HepG2 (cell line): Measurements from ENCODE around the gene P3R3URF. TPM values are rescaled to one million over a fixed set of nuclear protein-coding genes. Genes with fewer than 3 reads are reported as not detected.

Experiments
- ATAC-seq: fragments of 200-7000 bp; cut with Tn5 transposase; 3 replicates; pipeline ENCODE4 v1.9.1; 2020; ENCODE audit warnings: mild to moderate bottlenecking, moderate library complexity
- BruUV-seq: library from RNA; stranded (reverse); fragments of 400-500 nt; replicated peaks from 2 replicates; lab custom pipeline; 2021; lab: Mats Ljungman, UMichigan
- CTCF ChIA-PET: fragments of 300-600 bp; formaldehyde crosslinking; extraction: SDS; loops from one replicate; lab custom pipeline; 2021; ENCODE audit warnings: low total read pairs, inconsistent platforms, low intra/inter-chr PET ratio; lab: Yijun Ruan, JAX
- POLR2A ChIA-PET: fragments of 350-600 bp; sonication (Branson Sonifier 250); formaldehyde crosslinking; loops from one replicate; lab custom pipeline; 2020; ENCODE audit warnings: antibody characterized with exemption, inconsistent platforms; lab: Yijun Ruan, JAX
- DNase-seq: peaks from one replicate; pipeline ENCODE4 v3.0.0-alpha.2; 2015; ENCODE audit warnings: low spot score
- FAIRE-seq: peaks from 3 replicates; lab custom pipeline; 2011; peaks lifted over from hg19 to GRCh38; lab: Jason Lieb, UNC
- H2AFZ ChIP-seq: one replicate; pipeline ENCODE4 v1.6.1; 2011; ENCODE audit warnings: low read length, inconsistent platforms
- H3K27ac ChIP-seq: fragments of 300-600 bp; 3 replicates; pipeline ENCODE4 v1.8.0; 2011; ENCODE audit warnings: mixed run types, mild to moderate bottlenecking, mixed read lengths, low read length, inconsistent platforms; ENCODE audit not compliant: insufficient read depth; ENCODE audit errors: extremely low read length
- H3K27me3 ChIP-seq, 2 experiments: fragments of 200-600 bp in 1 of 2; 2 replicates in 1 of 2; 3 replicates in 1 of 2; pipeline versions ENCODE4 v1.6.0 to v1.8.0; 2011; ENCODE audit warnings: low read length in 2 of 2, mild to moderate bottlenecking in 2 of 2, moderate library complexity in 2 of 2, inconsistent platforms in 1 of 2; ENCODE audit not compliant: insufficient read depth in 2 of 2, control insufficient read depth in 1 of 2
- H3K36me3 ChIP-seq, 2 experiments: fragments of 200-600 bp in 1 of 2; replicated peaks in 1 of 2; 2 replicates in 1 of 2; 3 replicates in 1 of 2; pipeline versions ENCODE4 v1.5.1 to v1.8.0; 2011; ENCODE audit warnings: low read length in 2 of 2, inconsistent platforms in 1 of 2; ENCODE audit not compliant: insufficient read depth in 2 of 2, control insufficient read depth in 1 of 2
- H3K4me1 ChIP-seq: 2 replicates; pipeline ENCODE4 v1.5.1; 2012; ENCODE audit warnings: low read length, inconsistent platforms; ENCODE audit not compliant: insufficient read depth
- H3K4me2 ChIP-seq: 2 replicates; pipeline ENCODE4 v1.6.0; 2011; ENCODE audit warnings: low read depth, low read length, inconsistent platforms
- H3K4me3 ChIP-seq, 3 experiments: fragments of 200-600 bp in 1 of 3; sonication (generic), shearing (Covaris generic) in 1 of 3; replicated peaks in 1 of 3; 2 replicates each; pipeline ENCODE4 v1.5.1; 2011 to 2016; ENCODE audit warnings: low read length in 3 of 3, inconsistent platforms in 2 of 3, low read depth in 2 of 3, mild to moderate bottlenecking in 2 of 3, control low read depth in 1 of 3, mixed read lengths in 1 of 3; ENCODE audit not compliant: insufficient read depth in 1 of 3
- H3K79me2 ChIP-seq: one replicate; pipeline ENCODE4 v1.6.1; 2011; ENCODE audit warnings: low read length, inconsistent platforms; ENCODE audit not compliant: insufficient read depth
- H3K9ac ChIP-seq: 2 replicates; pipeline ENCODE4 v1.6.0; 2011; ENCODE audit warnings: mild to moderate bottlenecking, low read depth, low read length, inconsistent platforms; ENCODE audit not compliant: insufficient read depth
- H3K9me3 ChIP-seq: 2 replicates; pipeline ENCODE4 v1.5.1; 2012; ENCODE audit warnings: mild to moderate bottlenecking, low read length
- H4K20me1 ChIP-seq: 2 replicates; pipeline ENCODE4 v1.6.0; 2011; ENCODE audit warnings: inconsistent platforms, mild to moderate bottlenecking, low read length, moderate library complexity; ENCODE audit not compliant: insufficient read depth
- AGO2 ChIP-seq: fragments of 200-400 bp; formaldehyde crosslinking; optimal IDR thresholded peaks from 2 replicates; pipeline ENCODE3; 2017; ENCODE audit warnings: mild to moderate bottlenecking, low read depth, low read length, moderate library complexity
- DBP ChIP-seq: sonication (generic); formaldehyde crosslinking; IDR thresholded peaks from 2 replicates; pipeline ENCODE4 v1.4.0; 2020; ENCODE audit warnings: missing genetic modification reagents; ENCODE audit errors: not compliant biosample characterization
- DPF2 ChIP-seq: sonication (generic); formaldehyde crosslinking; IDR thresholded peaks from 2 replicates; pipeline ENCODE4 v1.4.0; 2020; ENCODE audit warnings: mild to moderate bottlenecking, low read depth, missing genetic modification reagents, borderline replicate concordance
- FOXK2 ChIP-seq: fragments of 450-650 bp; IDR thresholded peaks from 2 replicates; pipeline ENCODE4 v1.6.1; 2016
- GTF3A ChIP-seq: sonication (generic); formaldehyde crosslinking; conservative IDR thresholded peaks from 2 replicates; pipeline ENCODE4 v1.4.0; 2020; ENCODE audit warnings: mild to moderate bottlenecking, missing genetic modification reagents
- HIC2 ChIP-seq: sonication (generic); formaldehyde crosslinking; IDR thresholded peaks from 2 replicates; pipeline ENCODE4 v1.9.0; 2022; ENCODE audit warnings: low read depth, missing genetic modification reagents
- RBAK ChIP-seq: sonication (generic); formaldehyde crosslinking; IDR thresholded peaks from 2 replicates; pipeline ENCODE4 v1.5.1; 2020; ENCODE audit warnings: mild to moderate bottlenecking, missing genetic modification reagents
- YEATS4 ChIP-seq: sonication (generic); formaldehyde crosslinking; IDR thresholded peaks from 2 replicates; pipeline ENCODE4 v1.4.0; 2020; ENCODE audit warnings: missing genetic modification reagents, borderline replicate concordance
- ZNF549 ChIP-seq: sonication (generic); formaldehyde crosslinking; IDR thresholded peaks from 2 replicates; pipeline ENCODE4 v1.5.0; 2020; ENCODE audit warnings: missing genetic modification reagents
- ZNF678 ChIP-seq: sonication (generic); formaldehyde crosslinking; IDR thresholded peaks from 2 replicates; pipeline ENCODE4 v1.4.0; 2020; ENCODE audit warnings: mild to moderate bottlenecking, missing genetic modification reagents
- ZNF703 ChIP-seq: sonication (generic); formaldehyde crosslinking; IDR thresholded peaks from 2 replicates; pipeline ENCODE4 v1.5.1; 2020; ENCODE audit warnings: missing genetic modification reagents, mild to moderate bottlenecking, moderate library complexity, borderline replicate concordance
- WGBS: methylation state at CpG from one replicate; pipeline ENCODE4 v1.1.6; 2017; ENCODE audit warnings: low lambda C conversion rate; 5-methylcytosine and 5-hydroxymethylcytosine counted together
- in situ Hi-C: cut with HindIII; loops from 2 replicates; pipeline ENCODE4 v1.10.0; 2017; ENCODE audit warnings: low pct_unique_long_range_greater_than_20kb; ENCODE audit not compliant: extremely low pct_ligation_motif_present
- intact Hi-C: fragments of 100-400 bp; cut with micrococcal nuclease; formaldehyde crosslinking; loops from one replicate; pipeline ENCODE4 v1.10.0; 2022; ENCODE audit not compliant: unreplicated experiment
- polyA plus RNA-seq, 8 experiments: library from polyadenylated mRNA; depleted of rRNA in 3 of 8; stranded (reverse) in 7 of 8; unstranded in 1 of 8; fragments of >200 nt; fragmentation: Illumina TruSeq in 4 of 8; extraction: Trizol in 4 of 8; gene quantifications; 2 replicates each; pipeline versions ENCODE4 v1.2.1 to v1.2.3, GENCODE V29; 2011 to 2016; ENCODE audit warnings: low read depth in 4 of 8, missing spikeins in 1 of 8, mixed read lengths in 1 of 8; ENCODE audit not compliant: insufficient read depth in 1 of 8
- total RNA-seq, 5 experiments: library from RNA; depleted of rRNA; stranded (reverse); fragments of >200 nt; fragmentation: Illumina TruSeq; extraction: Trizol; gene quantifications; 2 replicates each; pipeline ENCODE4 v1.2.3, GENCODE V29; 2016; ENCODE audit warnings: low read depth in 1 of 5
- TF ChIP-seq, protein P1 (sequence below): sonication (generic); formaldehyde crosslinking; IDR thresholded peaks from 2 replicates; pipeline ENCODE4 v1.4.0; 2020; ENCODE audit warnings: missing genetic modification reagents
- TF ChIP-seq, protein P2 (sequence below): sonication (generic); formaldehyde crosslinking; IDR thresholded peaks from 2 replicates; pipeline ENCODE4 v1.4.0; 2020; ENCODE audit warnings: missing genetic modification reagents, mild to moderate bottlenecking, borderline replicate concordance
- TF ChIP-seq, protein P3 (sequence below): sonication (generic); formaldehyde crosslinking; IDR thresholded peaks from 2 replicates; pipeline ENCODE4 v1.5.0; 2020; ENCODE audit warnings: mild to moderate bottlenecking, low read depth, missing genetic modification reagents, borderline replicate concordance
- TF ChIP-seq, protein P4 (sequence below): sonication (generic); formaldehyde crosslinking; IDR thresholded peaks from 2 replicates; pipeline ENCODE4 v1.4.0; 2020; ENCODE audit warnings: missing genetic modification reagents

The P3R3URF gene
- total and polyA plus RNA-seq, 2 of the 13 experiments (the other 11 are each of a cell fraction or from before 2014, with no cell fraction given) = not detected

DNA sequence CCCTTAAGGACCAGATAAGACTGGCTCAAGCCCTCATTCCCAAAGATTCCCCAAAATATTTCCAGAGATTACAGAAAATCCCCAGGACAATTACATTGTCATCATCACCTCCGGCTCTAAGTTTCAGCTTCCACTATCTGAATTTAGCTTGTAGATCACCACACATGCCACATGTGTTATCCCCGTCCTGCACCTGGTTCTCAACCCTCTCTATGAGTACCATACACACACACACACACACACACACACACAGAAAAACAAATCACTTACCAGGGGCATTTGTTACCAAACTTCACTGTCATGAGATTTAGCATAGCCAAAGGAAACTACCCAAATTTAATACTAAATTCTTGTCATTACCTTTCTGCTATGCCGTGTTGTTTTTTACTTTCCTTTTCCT lies 16.8 kb downstream of the P3R3URF start:
- intact Hi-C loops = loop anchor here (2.0 kb wide), 1 partner anchor 43 kb away; no protein-coding TSS in a partner anchor
- Histone ChIP-seq H3K4me3 (no peak overlapping the region), H3K9me3 (no peaks in the 10 kb centered on the region), H3K79me2 (no peaks in the 10 kb centered on the region), H3K36me3 (no peaks in the 10 kb centered on the region), H3K4me2 (no peak overlapping the region), H3K9ac (no peak overlapping the region), H2AFZ (no peak overlapping the region), H3K4me1 (peaks cover 15% of the 10 kb centered on the region), H3K27ac (no peak overlapping the region), H3K27me3 (peaks cover 0 to 13% of the 10 kb centered on the region in 2 experiments; a peak in 2 of 5 replicates), H4K20me1 (no peaks in the 10 kb centered on the region)
- ChIA-PET POLR2A (no interaction called here), CTCF (no interaction called here)
- DNase-seq (no peak), FAIRE-seq (no peak), ATAC-seq (no peak)
- WGBS = 25% methylated on average over 3 of the region's 3 CpGs
- no TSS peak for BruUV-seq
- in situ Hi-C loops = no loop called here
- TF ChIP-seq, protein P1, sequence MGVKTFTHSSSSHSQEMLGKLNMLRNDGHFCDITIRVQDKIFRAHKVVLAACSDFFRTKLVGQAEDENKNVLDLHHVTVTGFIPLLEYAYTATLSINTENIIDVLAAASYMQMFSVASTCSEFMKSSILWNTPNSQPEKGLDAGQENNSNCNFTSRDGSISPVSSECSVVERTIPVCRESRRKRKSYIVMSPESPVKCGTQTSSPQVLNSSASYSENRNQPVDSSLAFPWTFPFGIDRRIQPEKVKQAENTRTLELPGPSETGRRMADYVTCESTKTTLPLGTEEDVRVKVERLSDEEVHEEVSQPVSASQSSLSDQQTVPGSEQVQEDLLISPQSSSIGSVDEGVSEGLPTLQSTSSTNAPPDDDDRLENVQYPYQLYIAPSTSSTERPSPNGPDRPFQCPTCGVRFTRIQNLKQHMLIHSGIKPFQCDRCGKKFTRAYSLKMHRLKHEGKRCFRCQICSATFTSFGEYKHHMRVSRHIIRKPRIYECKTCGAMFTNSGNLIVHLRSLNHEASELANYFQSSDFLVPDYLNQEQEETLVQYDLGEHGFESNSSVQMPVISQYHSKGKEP (CRISPR knock-in tag) = no peak
- TF ChIP-seq, protein P2, sequence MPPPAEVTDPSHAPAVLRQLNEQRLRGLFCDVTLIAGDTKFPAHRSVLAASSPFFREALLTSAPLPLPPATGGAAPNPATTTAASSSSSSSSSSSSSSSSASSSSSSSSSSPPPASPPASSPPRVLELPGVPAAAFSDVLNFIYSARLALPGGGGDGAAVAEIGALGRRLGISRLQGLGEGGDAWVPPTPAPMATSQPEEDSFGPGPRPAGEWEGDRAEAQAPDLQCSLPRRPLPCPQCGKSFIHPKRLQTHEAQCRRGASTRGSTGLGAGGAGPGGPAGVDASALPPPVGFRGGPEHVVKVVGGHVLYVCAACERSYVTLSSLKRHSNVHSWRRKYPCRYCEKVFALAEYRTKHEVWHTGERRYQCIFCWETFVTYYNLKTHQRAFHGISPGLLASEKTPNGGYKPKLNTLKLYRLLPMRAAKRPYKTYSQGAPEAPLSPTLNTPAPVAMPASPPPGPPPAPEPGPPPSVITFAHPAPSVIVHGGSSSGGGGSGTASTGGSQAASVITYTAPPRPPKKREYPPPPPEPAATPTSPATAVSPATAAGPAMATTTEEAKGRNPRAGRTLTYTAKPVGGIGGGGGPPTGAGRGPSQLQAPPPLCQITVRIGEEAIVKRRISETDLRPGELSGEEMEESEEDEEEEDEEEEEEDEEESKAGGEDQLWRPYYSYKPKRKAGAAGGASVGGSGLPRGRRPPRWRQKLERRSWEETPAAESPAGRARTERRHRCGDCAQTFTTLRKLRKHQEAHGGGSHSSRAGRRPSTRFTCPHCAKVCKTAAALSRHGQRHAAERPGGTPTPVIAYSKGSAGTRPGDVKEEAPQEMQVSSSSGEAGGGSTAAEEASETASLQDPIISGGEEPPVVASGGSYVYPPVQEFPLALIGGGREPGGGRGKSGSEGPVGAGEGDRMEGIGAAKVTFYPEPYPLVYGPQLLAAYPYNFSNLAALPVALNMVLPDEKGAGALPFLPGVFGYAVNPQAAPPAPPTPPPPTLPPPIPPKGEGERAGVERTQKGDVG (CRISPR knock-in tag) = no peak
- TF ChIP-seq ZNF703 (CRISPR knock-in tag) = no peak
- TF ChIP-seq YEATS4 (CRISPR knock-in tag) = no peak
- TF ChIP-seq ZNF678 (CRISPR knock-in tag) = no peak
- TF ChIP-seq, protein P3, sequence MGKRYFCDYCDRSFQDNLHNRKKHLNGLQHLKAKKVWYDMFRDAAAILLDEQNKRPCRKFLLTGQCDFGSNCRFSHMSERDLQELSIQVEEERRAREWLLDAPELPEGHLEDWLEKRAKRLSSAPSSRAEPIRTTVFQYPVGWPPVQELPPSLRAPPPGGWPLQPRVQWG (CRISPR knock-in tag) = no peak
- no peak for TF ChIP-seq RBAK (CRISPR knock-in tag)
- TF ChIP-seq AGO2 = no peak
- TF ChIP-seq FOXK2 = no peak
- no peak for TF ChIP-seq GTF3A (CRISPR knock-in tag)
- no peak for TF ChIP-seq HIC2 (CRISPR knock-in tag)
- no peak for TF ChIP-seq DPF2
- TF ChIP-seq, protein P4, sequence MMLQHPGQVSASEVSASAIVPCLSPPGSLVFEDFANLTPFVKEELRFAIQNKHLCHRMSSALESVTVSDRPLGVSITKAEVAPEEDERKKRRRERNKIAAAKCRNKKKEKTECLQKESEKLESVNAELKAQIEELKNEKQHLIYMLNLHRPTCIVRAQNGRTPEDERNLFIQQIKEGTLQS (CRISPR knock-in tag) = no peak
- no peak for TF ChIP-seq ZNF549 (CRISPR knock-in tag)
- no peak for TF ChIP-seq DBP (CRISPR knock-in tag)
